ENCODE measurements around the gene RPS27L. TPM values are rescaled to one million over a fixed set of nuclear protein-coding genes. Genes with fewer than 3 reads are reported as not detected.

RPS27L gene
- total RNA-seq, 1 donor from 2014 or later: 45.6 TPM

Other genes starting within 250 kb of the RPS27L start
- gene TPM1, start 114.7 kb downstream of the RPS27L start, total RNA-seq: 4,708 TPM
- gene LACTB, start 35.6 kb downstream of the RPS27L start, total RNA-seq: 18.7 TPM
- gene RAB8B, start 32.1 kb upstream of the RPS27L start, total RNA-seq: 31.3 TPM
- 12.7 TPM for gene APH1B, start 120.1 kb upstream of the RPS27L start, total RNA-seq
- gene CA12, start 224.4 kb upstream of the RPS27L start, total RNA-seq: 8.9 TPM

All from tongue (tissue), 1 donor.